ENCODE results near the gene PLD3. TPM values are rescaled to one million over a fixed set of nuclear protein-coding genes. Genes with fewer than 3 reads are reported as not detected.

Gene PLD3
- total and polyA plus RNA-seq, 10 donors: 61.3 to 589 (median 250) TPM

DNA sequence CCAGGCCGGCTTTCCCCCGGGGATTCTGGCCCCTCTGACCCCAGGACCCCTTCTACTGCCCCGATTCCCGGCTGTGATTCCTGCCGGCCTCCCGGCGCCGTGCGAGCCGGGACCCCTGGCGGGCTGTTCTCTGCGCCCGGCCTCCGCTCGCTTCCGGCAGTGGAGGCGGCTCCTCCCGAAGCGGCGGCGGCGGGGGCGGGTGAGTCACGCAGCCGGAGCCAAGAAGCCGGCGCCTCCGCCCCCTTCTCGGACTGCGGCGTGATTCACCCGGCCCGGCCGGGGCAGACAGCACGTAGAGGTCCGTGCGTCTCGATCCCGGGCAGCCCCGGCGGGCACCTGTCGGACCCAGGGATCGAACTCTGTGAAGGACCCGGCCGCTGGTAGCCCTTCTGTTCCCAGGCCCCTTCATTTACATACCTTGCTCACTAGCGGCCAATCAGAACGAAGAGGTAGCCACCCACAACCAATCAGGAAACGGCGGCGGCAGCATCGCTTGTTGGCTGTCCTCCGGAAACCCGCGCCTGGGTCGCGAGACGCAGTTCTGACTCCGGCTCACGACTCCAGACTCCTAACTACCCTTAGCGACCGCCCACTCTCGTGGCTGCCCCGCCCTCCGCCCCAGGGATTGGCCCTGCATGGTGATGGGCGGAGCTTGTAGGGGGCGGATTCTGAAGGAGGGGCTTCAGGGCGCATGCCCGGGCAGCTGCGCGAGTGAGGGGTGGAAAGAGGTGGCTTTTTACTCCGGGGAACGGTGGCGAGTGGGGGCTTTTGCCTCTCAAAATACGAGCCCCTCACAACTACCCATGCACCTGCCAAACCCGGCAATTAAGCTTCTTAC, 77.2 kb downstream of the PLD3 start, which contains the start of gene SERTAD1:
TSS of gene SERTAD1 (minus strand) at position 543 of the 838 bp plus-strand sequence. CDS start 2,446 bp downstream, outside the sequence.
- DNase-seq: peak; percentile 100
- peak within 1 kb of the TSS; percentile 60 to 79 (median 73) for H3K4me3 ChIP-seq
- H3K27ac ChIP-seq: peak within 1 kb of the TSS; percentile 97 to 100 (median 99)
- TF ChIP-seq POLR2AphosphoS5 (IDR thresholded peaks at IDR 0.05) (peak; percentile 100), POLR2A (IDR thresholded peaks at IDR 0.05) (peak; percentile 96 to 99 (median 96))
- TF ChIP-seq, protein P1, sequence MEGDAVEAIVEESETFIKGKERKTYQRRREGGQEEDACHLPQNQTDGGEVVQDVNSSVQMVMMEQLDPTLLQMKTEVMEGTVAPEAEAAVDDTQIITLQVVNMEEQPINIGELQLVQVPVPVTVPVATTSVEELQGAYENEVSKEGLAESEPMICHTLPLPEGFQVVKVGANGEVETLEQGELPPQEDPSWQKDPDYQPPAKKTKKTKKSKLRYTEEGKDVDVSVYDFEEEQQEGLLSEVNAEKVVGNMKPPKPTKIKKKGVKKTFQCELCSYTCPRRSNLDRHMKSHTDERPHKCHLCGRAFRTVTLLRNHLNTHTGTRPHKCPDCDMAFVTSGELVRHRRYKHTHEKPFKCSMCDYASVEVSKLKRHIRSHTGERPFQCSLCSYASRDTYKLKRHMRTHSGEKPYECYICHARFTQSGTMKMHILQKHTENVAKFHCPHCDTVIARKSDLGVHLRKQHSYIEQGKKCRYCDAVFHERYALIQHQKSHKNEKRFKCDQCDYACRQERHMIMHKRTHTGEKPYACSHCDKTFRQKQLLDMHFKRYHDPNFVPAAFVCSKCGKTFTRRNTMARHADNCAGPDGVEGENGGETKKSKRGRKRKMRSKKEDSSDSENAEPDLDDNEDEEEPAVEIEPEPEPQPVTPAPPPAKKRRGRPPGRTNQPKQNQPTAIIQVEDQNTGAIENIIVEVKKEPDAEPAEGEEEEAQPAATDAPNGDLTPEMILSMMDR (IDR thresholded peaks at IDR 0.05 in 8 of 11, conservative IDR thresholded peaks at IDR 0.05 in 3 of 11): peak; percentile 60 to 88 (median 76)
- intact Hi-C loops (cut with DNase I; ENCODE audit: low total_unique reads): no loop called here
- H3K27me3 ChIP-seq (replicated peaks in 1 of 7): no peaks in the 10 kb centered on the region
- WGBS, 5 donors: 0 to 1% (median 0%) methylated on average over 44 to 75 of the region's 75 CpGs
- H3K9me3 ChIP-seq: no peaks in the 10 kb centered on the region
- H3K4me1 ChIP-seq: peaks cover 19 to 53% (median 43%) of the 10 kb centered on the region in 6 donors
- peaks cover 0 to 16% (median 11%) of the 10 kb centered on the region in 6 donors for H3K36me3 ChIP-seq

Small RNAs within 50 kb of the gene (microRNA-seq; reads per million reads assigned to microRNA genes)
- 0.28 to 1.1 (median 0.35) reads per million in 3 donors for gene MIR6796

Small RNAs within 50 kb of the gene (small RNA-seq; reads per million reads assigned to genes)
- gene MIR6796 (0 to 0.14 (median 0.03) reads per million in 4 donors), gene RF00019 (0 reads per million in 4 donors), gene RNU6-945P (0 reads per million in 4 donors)

Other genes starting within 250 kb of the PLD3 start
- gene MAP3K10, start 157.3 kb upstream of the PLD3 start, total RNA-seq: 10 to 100 TPM; 14.0 to 25.6 (median 17.9) TPM
- 10 to 100 TPM in 1 of 3 donors, 1 to 10 TPM in 2; 4.3 to 23.0 (median 8.4) TPM for gene MAP3K10, start 157.3 kb upstream of the PLD3 start, polyA plus RNA-seq
- not detected for gene TTC9B, start 130.3 kb upstream of the PLD3 start, total RNA-seq
- not detected for gene TTC9B, start 130.3 kb upstream of the PLD3 start, polyA plus RNA-seq
- under 1 TPM in 2 of 7 donors, not detected in 5; 0.43 to 0.47 TPM for gene CCNP, start 122.0 kb upstream of the PLD3 start, total RNA-seq
- gene CCNP, start 122.0 kb upstream of the PLD3 start, polyA plus RNA-seq: under 1 TPM; 0.18 to 0.43 (median 0.26) TPM
- 100 to 1,000 TPM in 4 of 7 donors, 10 to 100 TPM in 3; 95.1 to 134 (median 112) TPM for gene AKT2, start 63.4 kb upstream of the PLD3 start, total RNA-seq
- 10 to 100 TPM; 28.8 to 75.7 (median 37.1) TPM for gene AKT2, start 63.4 kb upstream of the PLD3 start, polyA plus RNA-seq
- gene C19orf47, start 298 bp upstream of the PLD3 start, total RNA-seq: 10 to 100 TPM; 10.2 to 21.9 (median 13.2) TPM
- gene C19orf47, start 298 bp upstream of the PLD3 start, polyA plus RNA-seq: 10 to 100 TPM in 1 of 3 donors, 1 to 10 TPM in 2; 8.2 to 14.7 (median 8.5) TPM
- under 1 TPM in 1 of 7 donors, not detected in 6; 0.19 TPM for gene HIPK4, start 41.5 kb downstream of the PLD3 start, total RNA-seq
- gene HIPK4, start 41.5 kb downstream of the PLD3 start, polyA plus RNA-seq: under 1 TPM in 1 of 3 donors, not detected in 2; 0.08 TPM
- 1 to 10 TPM; 1.7 to 3.4 (median 3.0) TPM for gene PRX, start 64.7 kb downstream of the PLD3 start, total RNA-seq
- gene PRX, start 64.7 kb downstream of the PLD3 start, polyA plus RNA-seq: 1 to 10 TPM in 1 of 3 donors, under 1 TPM in 2; 0.50 to 1.8 (median 0.56) TPM
- gene SERTAD1, start 77.3 kb downstream of the PLD3 start, total RNA-seq: 10 to 100 TPM in 6 of 7 donors, 1 to 10 TPM in 1; 9.8 to 19.7 (median 13.2) TPM
- 10 to 100 TPM in 1 of 3 donors, 1 to 10 TPM in 2; 8.5 to 14.9 (median 9.4) TPM for gene SERTAD1, start 77.3 kb downstream of the PLD3 start, polyA plus RNA-seq
- gene SERTAD3, start 95.6 kb downstream of the PLD3 start, total RNA-seq: 10 to 100 TPM; 21.5 to 51.4 (median 30.9) TPM
- 10 to 100 TPM; 21.8 to 32.6 (median 23.5) TPM for gene SERTAD3, start 95.6 kb downstream of the PLD3 start, polyA plus RNA-seq
- 100 to 1,000 TPM in 6 of 7 donors, 10 to 100 TPM in 1; 92.3 to 243 (median 179) TPM for gene BLVRB, start 117.0 kb downstream of the PLD3 start, total RNA-seq
- gene BLVRB, start 117.0 kb downstream of the PLD3 start, polyA plus RNA-seq: 100 to 1,000 TPM in 2 of 3 donors, 10 to 100 TPM in 1; 90.6 to 215 (median 136) TPM
- 1 to 10 TPM in 3 of 7 donors, under 1 TPM in 4; 0.32 to 2.3 (median 0.85) TPM for gene SPTBN4, start 118.3 kb downstream of the PLD3 start, total RNA-seq
- gene SPTBN4, start 118.3 kb downstream of the PLD3 start, polyA plus RNA-seq: under 1 TPM; 0.30 to 0.61 (median 0.35) TPM
- 100 to 1,000 TPM; 127 to 282 (median 151) TPM for gene SHKBP1, start 228.2 kb downstream of the PLD3 start, total RNA-seq
- 100 to 1,000 TPM; 102 to 164 (median 152) TPM for gene SHKBP1, start 228.2 kb downstream of the PLD3 start, polyA plus RNA-seq

Measured in spleen (tissue), 11 donors.